Uterus (tissue), 2 donors: Measurements from ENCODE around the gene NPB.

ENCODE experiments used
- POLR2A ChIP-seq, 2 donors: fragments of 450-650 bp; IDR thresholded peaks; one replicate each; pipeline ENCODE4 v1.6.1; 2016; ENCODE audit warnings: antibody characterized with exemption in 2 of 2, mild to moderate bottlenecking in 1 of 2, moderate library complexity in 1 of 2
- TF ChIP-seq, protein P1 (sequence below), 4 experiments: fragments of 200-600 bp in 2 of 4; fragments of 450-650 bp in 2 of 4; sonication (generic) in 2 of 4; IDR thresholded peaks; one replicate each; pipeline ENCODE4 v1.5.1; 2016 to 2019; ENCODE audit warnings: antibody characterized with exemption in 4 of 4, mild to moderate bottlenecking in 2 of 4, moderate library complexity in 1 of 4

DNA sequence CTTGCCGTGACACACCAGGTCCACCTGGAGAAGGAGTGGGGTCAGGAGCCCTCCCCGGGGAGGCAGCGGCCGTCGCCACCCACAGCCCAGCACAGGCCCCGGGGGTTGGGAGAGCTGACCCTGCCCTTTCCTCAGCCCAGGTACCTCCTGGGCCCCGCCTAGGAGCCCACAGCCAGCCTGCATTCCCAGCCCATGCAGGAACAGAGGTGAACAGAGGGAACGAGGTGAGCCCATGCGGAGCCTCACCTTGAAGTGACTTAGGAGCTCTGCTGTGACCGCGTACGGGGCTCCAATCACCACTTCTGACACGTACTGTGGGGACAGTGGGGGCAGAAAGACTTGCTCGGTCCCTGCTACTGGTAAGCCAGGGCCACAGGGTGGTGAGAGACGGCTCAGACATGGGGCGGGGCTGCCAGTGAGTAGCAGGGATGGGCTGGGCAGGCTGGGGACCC, 3.4 kb downstream of the NPB start:
- TF ChIP-seq, protein P1, sequence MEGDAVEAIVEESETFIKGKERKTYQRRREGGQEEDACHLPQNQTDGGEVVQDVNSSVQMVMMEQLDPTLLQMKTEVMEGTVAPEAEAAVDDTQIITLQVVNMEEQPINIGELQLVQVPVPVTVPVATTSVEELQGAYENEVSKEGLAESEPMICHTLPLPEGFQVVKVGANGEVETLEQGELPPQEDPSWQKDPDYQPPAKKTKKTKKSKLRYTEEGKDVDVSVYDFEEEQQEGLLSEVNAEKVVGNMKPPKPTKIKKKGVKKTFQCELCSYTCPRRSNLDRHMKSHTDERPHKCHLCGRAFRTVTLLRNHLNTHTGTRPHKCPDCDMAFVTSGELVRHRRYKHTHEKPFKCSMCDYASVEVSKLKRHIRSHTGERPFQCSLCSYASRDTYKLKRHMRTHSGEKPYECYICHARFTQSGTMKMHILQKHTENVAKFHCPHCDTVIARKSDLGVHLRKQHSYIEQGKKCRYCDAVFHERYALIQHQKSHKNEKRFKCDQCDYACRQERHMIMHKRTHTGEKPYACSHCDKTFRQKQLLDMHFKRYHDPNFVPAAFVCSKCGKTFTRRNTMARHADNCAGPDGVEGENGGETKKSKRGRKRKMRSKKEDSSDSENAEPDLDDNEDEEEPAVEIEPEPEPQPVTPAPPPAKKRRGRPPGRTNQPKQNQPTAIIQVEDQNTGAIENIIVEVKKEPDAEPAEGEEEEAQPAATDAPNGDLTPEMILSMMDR (IDR thresholded peaks at IDR 0.05), result no peak
- TF ChIP-seq POLR2A (IDR thresholded peaks at IDR 0.05), result no peak
